Sigmoid colon (tissue), 4 donors: ENCODE data around the gene MYBBP1A.

Experiments
- CTCF ChIP-seq, 4 experiments: fragments of 450-650 bp in 3 of 4; fragments of 200-600 bp in 1 of 4; IDR thresholded peaks; one replicate each; pipeline ENCODE4 v1.5.1; 2016 to 2019; ENCODE audit warnings: antibody characterized with exemption in 4 of 4, mild to moderate bottlenecking in 3 of 4, moderate library complexity in 2 of 4
- EP300 ChIP-seq, 4 donors: sonication (generic); formaldehyde crosslinking; IDR thresholded peaks; one replicate each; pipeline ENCODE4 v1.6.1; 2017; ENCODE audit warnings: antibody characterized with exemption in 4 of 4
- POLR2A ChIP-seq, 2 donors: fragments of 450-650 bp; IDR thresholded peaks; one replicate each; pipeline ENCODE4 v1.6.1; 2016; ENCODE audit warnings: antibody characterized with exemption in 2 of 2, mild to moderate bottlenecking in 2 of 2, moderate library complexity in 2 of 2

- no peak for TF ChIP-seq POLR2A (IDR thresholded peaks at IDR 0.05)
- no peak for TF ChIP-seq EP300 (IDR thresholded peaks at IDR 0.05)
- TF ChIP-seq CTCF (IDR thresholded peaks at IDR 0.05), result no peak
Measured at GRCh38 chr17:4560837-4561256, 5.7 kb upstream of the MYBBP1A start.
